ENCODE results near the gene ZNF48.

DNA sequence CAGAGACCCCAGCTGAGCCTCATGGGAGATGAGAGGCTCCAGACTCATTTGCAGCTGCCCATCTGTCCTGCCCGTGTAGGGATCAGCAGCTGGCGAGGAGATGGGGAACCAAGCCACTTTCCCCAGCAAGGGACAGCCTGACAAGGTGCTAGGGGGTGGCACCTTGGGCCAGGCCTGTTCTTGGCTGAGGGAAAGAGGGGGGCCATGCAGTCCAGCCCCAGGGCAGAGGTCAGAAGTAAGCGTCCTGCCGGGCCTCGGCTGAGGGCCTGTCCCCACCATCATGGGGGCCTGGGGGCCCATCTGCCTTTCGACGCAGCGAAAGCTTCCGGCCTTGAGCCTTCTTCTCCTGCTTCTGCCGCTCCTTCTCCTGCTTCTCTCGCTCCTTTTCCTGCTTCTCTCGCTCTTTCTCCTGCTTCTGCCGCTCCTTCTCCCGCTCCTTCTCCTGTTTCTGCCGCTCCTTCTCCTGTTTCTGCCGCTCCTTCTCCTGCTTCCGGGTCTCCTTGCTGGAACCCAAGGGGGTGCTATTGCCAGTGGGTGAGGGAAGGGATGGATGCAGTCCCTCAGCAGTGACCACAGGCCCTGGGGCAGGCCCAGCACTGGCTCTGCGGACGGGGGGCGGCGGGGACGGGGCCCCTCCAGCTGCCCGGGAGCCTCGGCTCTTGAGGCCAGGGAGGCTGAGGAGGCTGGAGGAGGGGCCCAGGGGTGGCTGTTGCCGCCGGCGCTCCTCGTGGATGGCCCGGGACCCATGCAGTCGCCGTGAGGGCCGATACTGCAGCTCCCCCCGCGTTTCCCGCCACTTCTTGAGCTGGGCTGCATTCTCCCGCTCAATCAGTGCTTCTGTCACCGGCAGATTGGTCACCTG is 37.3 kb upstream of the ZNF48 start:
- TF ChIP-seq, protein P1, sequence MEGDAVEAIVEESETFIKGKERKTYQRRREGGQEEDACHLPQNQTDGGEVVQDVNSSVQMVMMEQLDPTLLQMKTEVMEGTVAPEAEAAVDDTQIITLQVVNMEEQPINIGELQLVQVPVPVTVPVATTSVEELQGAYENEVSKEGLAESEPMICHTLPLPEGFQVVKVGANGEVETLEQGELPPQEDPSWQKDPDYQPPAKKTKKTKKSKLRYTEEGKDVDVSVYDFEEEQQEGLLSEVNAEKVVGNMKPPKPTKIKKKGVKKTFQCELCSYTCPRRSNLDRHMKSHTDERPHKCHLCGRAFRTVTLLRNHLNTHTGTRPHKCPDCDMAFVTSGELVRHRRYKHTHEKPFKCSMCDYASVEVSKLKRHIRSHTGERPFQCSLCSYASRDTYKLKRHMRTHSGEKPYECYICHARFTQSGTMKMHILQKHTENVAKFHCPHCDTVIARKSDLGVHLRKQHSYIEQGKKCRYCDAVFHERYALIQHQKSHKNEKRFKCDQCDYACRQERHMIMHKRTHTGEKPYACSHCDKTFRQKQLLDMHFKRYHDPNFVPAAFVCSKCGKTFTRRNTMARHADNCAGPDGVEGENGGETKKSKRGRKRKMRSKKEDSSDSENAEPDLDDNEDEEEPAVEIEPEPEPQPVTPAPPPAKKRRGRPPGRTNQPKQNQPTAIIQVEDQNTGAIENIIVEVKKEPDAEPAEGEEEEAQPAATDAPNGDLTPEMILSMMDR (IDR thresholded peaks at IDR 0.05 in 4 of 5, conservative IDR thresholded peaks at IDR 0.05 in 1 of 5) = no peak
- TF ChIP-seq POLR2A (IDR thresholded peaks at IDR 0.05) = no peak

Measured in gastrocnemius medialis (tissue), 4 donors.